ENCODE results near the gene MLXIP. TPM values are rescaled to one million over a fixed set of nuclear protein-coding genes. Genes with fewer than 3 reads are reported as not detected.
"Not testable (repeated sequence)": the region's sequence is repeated elsewhere in the genome, so short reads cannot be mapped to it uniquely, and the experiment has no call there.

MLXIP gene
- total RNA-seq, 1 donor = 8.3 TPM

- no peak overlapping the region for H3K4me3 ChIP-seq (ENCODE audit: low read depth, low read length)
- DNase-seq (ENCODE audit: low read depth) = no peak
- no peak for TF ChIP-seq CTCF (IDR thresholded peaks at IDR 0.05; ENCODE audit: insufficient read depth, low read length)
Observed at GRCh38 chr12:122054842-122055520, 23.6 kb upstream of the MLXIP start.

GRCh38 chr12:122056406-122056805 lies 22.1 kb upstream of the MLXIP start:
- not testable (repeated sequence) for DNase-seq (ENCODE audit: low read depth); H3K4me3 ChIP-seq (ENCODE audit: low read depth, low read length)

- no peak overlapping the region for H3K4me3 ChIP-seq (ENCODE audit: low read depth, low read length)
- no peak for TF ChIP-seq CTCF (IDR thresholded peaks at IDR 0.05; ENCODE audit: insufficient read depth, low read length)
- no peak for DNase-seq (ENCODE audit: low read depth)
Observed at GRCh38 chr12:122057007-122057735, 21.4 kb upstream of the MLXIP start.

DNA sequence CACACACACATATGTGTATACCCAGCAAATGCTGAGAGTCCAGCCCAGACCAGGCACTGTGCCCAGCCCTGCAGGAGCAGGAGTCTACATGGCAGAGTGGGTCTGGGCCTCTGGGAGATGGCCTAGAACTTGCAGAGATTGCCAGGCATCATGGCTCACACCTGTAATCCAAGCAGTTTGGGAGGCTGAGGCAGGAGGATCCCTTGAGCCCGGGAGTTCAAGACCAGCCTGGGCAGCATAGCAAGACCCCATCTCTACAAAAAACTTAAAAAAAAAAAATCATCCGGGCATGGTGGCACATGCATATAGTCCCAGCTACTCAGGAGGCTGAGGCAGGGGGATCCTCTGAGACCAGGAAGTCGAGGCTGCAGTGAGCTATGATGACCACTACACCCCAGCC lies 20.8 kb upstream of the MLXIP start:
- H3K4me3 ChIP-seq (ENCODE audit: low read depth, low read length) = no peak overlapping the region
- DNase-seq (ENCODE audit: low read depth) = no peak
- no peak for TF ChIP-seq CTCF (IDR thresholded peaks at IDR 0.05; ENCODE audit: insufficient read depth, low read length)

DNA sequence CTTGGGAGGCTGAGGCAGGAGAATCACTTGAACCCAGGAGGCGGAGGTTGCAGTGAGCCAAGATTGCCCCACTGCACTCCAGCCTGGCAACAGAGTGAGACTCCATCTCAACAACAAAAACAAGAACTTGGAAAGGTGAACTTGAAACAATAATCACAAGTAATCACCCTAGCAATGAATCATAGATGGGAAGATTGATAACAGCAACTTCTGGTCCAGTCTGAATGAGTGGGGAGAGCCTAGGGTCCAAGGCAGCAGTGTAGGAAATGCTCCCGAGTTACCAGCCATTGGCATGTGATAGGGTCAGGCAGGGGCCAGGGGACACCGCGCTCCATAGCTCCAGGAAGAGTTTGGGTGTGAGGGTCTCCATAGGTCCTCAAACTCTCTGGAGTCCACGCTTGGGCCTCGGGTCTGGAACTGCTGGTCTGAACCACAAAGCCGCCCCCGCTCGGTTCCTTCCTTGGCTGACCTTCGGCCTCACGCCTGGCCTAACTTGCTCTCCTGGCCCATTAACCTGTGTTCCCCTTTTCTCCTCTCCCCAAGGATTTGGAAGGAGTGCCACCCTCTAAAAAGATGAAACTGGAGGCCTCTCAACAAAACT lies 19.9 kb upstream of the MLXIP start:
- DNase-seq (ENCODE audit: low read depth) = no peak
- no peak for TF ChIP-seq CTCF (IDR thresholded peaks at IDR 0.05; ENCODE audit: insufficient read depth, low read length)
- H3K4me3 ChIP-seq (ENCODE audit: low read depth, low read length) = no peak overlapping the region

DNA sequence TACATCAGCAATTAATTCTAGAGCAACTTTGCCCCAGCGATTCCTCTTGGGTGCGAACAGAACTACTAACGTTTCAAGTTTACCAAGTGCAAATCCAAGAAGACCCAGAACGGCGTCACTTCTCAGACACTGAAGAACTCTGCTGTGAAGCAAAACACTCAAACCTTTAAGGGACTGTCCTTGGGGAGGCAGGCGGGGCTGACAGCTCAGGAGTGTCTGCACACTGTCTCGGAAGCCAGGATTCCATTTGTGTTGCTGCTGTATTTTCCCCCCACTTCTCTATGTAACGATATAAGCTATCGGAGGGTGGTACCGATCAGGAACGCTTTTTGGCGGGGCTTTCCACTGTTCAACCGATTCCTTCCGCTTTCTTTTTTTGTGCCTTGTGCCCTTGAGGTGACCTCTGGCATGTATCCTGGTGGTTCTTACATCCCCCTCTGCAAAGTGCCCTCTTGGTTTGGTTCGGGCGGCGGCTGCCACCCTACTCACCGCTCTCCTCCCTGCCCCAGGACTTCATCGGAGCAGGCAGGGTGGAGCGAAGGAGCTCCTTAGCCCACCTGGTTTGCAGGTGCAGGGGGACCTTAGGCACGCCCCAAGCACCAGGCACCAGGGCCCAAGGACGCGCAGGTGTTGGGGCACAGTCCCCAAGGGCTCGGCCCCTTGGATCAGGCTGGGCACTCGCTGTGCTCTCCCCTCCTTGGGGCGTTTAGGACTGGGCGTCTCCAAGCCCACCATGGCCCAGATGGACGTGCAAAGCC lies 19.2 kb upstream of the MLXIP start:
- TF ChIP-seq CTCF (IDR thresholded peaks at IDR 0.05; ENCODE audit: insufficient read depth, low read length) = no peak
- no peak for DNase-seq (ENCODE audit: low read depth)
- H3K4me3 ChIP-seq (ENCODE audit: low read depth, low read length) = no peak overlapping the region

GRCh38 chr12:122060081-122060501 lies 18.5 kb upstream of the MLXIP start:
- no peak for DNase-seq (ENCODE audit: low read depth)
- TF ChIP-seq CTCF (IDR thresholded peaks at IDR 0.05; ENCODE audit: insufficient read depth, low read length) = no peak

More at GRCh38 chr12:122060081-122060501, 18.5 kb upstream of the MLXIP start:
- no peak overlapping the region for H3K4me3 ChIP-seq (ENCODE audit: low read depth, low read length)
